ENCODE results near the gene MTX1. TPM values are rescaled to one million over a fixed set of nuclear protein-coding genes. Genes with fewer than 3 reads are reported as not detected.
"Not testable (repeated sequence)": the region's sequence is repeated elsewhere in the genome, so short reads cannot be mapped to it uniquely, and the experiment has no call there.

The MTX1 gene
- total RNA-seq, 6 experiments from 2014 or later, result 20.0 to 50.7 (median 23.9) TPM

- peak in 1 of 3 donors; percentile 30 for DNase-seq
- H3K4me3 ChIP-seq, result no peak overlapping the region
- ATAC-seq, result no peak
- WGBS (ENCODE audit: insufficient coverage, low coverage, low lambda C conversion rate, missing lambda C conversion rate), result 88% methylated on average over 1 of the region's 14 CpGs
- no peaks in the 10 kb centered on the region for H3K36me3 ChIP-seq
- peaks cover 0 to 4% (median 0%) of the 10 kb centered on the region in 4 donors for H3K4me1 ChIP-seq
- TF ChIP-seq CTCF (IDR thresholded peaks at IDR 0.05) (no peak), POLR2A (IDR thresholded peaks at IDR 0.05) (no peak)
- no peak overlapping the region for H3K27ac ChIP-seq
- H3K27me3 ChIP-seq, result no peaks in the 10 kb centered on the region
- H3K9me3 ChIP-seq, result no peaks in the 10 kb centered on the region
- intact Hi-C loops (cut with DNase I), result no loop called here
Measured at GRCh38 chr1:155188268-155188667, 20.2 kb upstream of the MTX1 start.

GRCh38 chr1:155189926-155190325 is 18.6 kb upstream of the MTX1 start:
- H3K36me3 ChIP-seq; H3K9me3 ChIP-seq; ATAC-seq; intact Hi-C loops (cut with DNase I); H3K27ac ChIP-seq; H3K4me3 ChIP-seq; H3K27me3 ChIP-seq; DNase-seq: not testable (repeated sequence)
- peaks cover 0 to 20% (median 2%) of the 10 kb centered on the region in 4 donors for H3K4me1 ChIP-seq
- WGBS (ENCODE audit: insufficient coverage, low coverage, low lambda C conversion rate, missing lambda C conversion rate), result 88% methylated on average over 19 of the region's 45 CpGs

GRCh38 chr1:155191904-155192303 is 16.6 kb upstream of the MTX1 start:
- no peak for ATAC-seq
- DNase-seq, result peak in 1 of 3 donors; percentile 55
- TF ChIP-seq POLR2A (IDR thresholded peaks at IDR 0.05) (no peak), CTCF (IDR thresholded peaks at IDR 0.05) (no peak)
- H3K27me3 ChIP-seq, result no peaks in the 10 kb centered on the region
- intact Hi-C loops (cut with DNase I), result no loop called here
- peaks cover 0 to 22% (median 2%) of the 10 kb centered on the region in 4 donors for H3K4me1 ChIP-seq
- 83% methylated on average over 1 of the region's 17 CpGs for WGBS (ENCODE audit: insufficient coverage, low coverage, low lambda C conversion rate, missing lambda C conversion rate)
- H3K9me3 ChIP-seq, result no peaks in the 10 kb centered on the region
- no peak overlapping the region for H3K4me3 ChIP-seq
- H3K27ac ChIP-seq, result no peak overlapping the region
- H3K36me3 ChIP-seq, result no peaks in the 10 kb centered on the region

GRCh38 chr1:155192346-155193274 is 15.9 kb upstream of the MTX1 start:
- ATAC-seq (peak in 1 of 4 donors; percentile 1), DNase-seq (peak in 1 of 3 donors; percentile 53)
- peak overlapping the region in 2 of 3 donors; percentile 12 to 21 for H3K27ac ChIP-seq
- TF ChIP-seq POLR2A (IDR thresholded peaks at IDR 0.05) (no peak), CTCF (IDR thresholded peaks at IDR 0.05) (no peak)
- WGBS (ENCODE audit: insufficient coverage, low coverage, low lambda C conversion rate, missing lambda C conversion rate), result 25% methylated on average over 6 of the region's 20 CpGs
- no peaks in the 10 kb centered on the region for H3K36me3 ChIP-seq
- H3K4me3 ChIP-seq, result peak overlapping the region; percentile 24 to 42 (median 27)
- intact Hi-C loops (cut with DNase I), result no loop called here
- H3K4me1 ChIP-seq, result peaks cover 0 to 22% (median 2%) of the 10 kb centered on the region in 4 donors
- H3K27me3 ChIP-seq, result no peaks in the 10 kb centered on the region
- no peaks in the 10 kb centered on the region for H3K9me3 ChIP-seq
